ENCODE data around the gene PNKP. TPM values are rescaled to one million over a fixed set of nuclear protein-coding genes. Genes with fewer than 3 reads are reported as not detected.

Gene PNKP
- total and polyA plus RNA-seq, 7 experiments from 2014 or later: 19.4 to 174 (median 153) TPM

- H3K36me3 ChIP-seq (ENCODE audit: control insufficient read depth in 2 of 3, insufficient read depth in 3 of 3, low read length in 3 of 3): no peaks in the 10 kb centered on the region
- Mint-ChIP-seq H3K4me3 (peak within 1 kb of the TSS; percentile 26 to 81 (median 74)), H3K36me3 (peaks cover 0 to 2% (median 0%) of the 10 kb centered on the region in 5 donors), H3K4me1 (peaks cover 15 to 41% (median 23%) of the 10 kb centered on the region in 7 donors), H3K27ac (peak within 1 kb of the TSS; percentile 79 to 97 (median 91)), H3K9me3 (no peaks in the 10 kb centered on the region), H3K27me3 (no peaks in the 10 kb centered on the region)
- ChIA-PET POLR2A (interaction anchor here (1.0 to 2.2 kb wide), 5 partner anchors 22 to 36 kb away, joined by 3 to 8 read pairs (median 4); partner anchors contain the start of genes ATF5 and NUP62), CTCF (no interaction called here)
- H3K4me1 ChIP-seq (ENCODE audit: control insufficient read depth in 2 of 2, insufficient read depth in 2 of 2, low read length in 2 of 2): peaks cover 18 to 19% of the 10 kb centered on the region in 2 donors
- ATAC-seq: peak; percentile 72
- no peaks in the 10 kb centered on the region for H3K9me3 ChIP-seq (ENCODE audit: control insufficient read depth in 2 of 3, low read length in 3 of 3)
- H3K27me3 ChIP-seq (ENCODE audit: control insufficient read depth in 2 of 2, insufficient read depth in 2 of 2, low read length in 2 of 2): no peaks in the 10 kb centered on the region
- intact Hi-C loops (cut with micrococcal nuclease): loop anchor here (1.0 to 2.0 kb wide), 4 partner anchors 14 to 128 kb away; partner anchors contain the start of genes ATF5 (in 2 of the 2), NUP62 (in 2 of the 2), AKT1S1 (in 1 of the 2) and TBC1D17 (in 1 of the 2)
- DNase-seq: peak in 8 of 9 donors; percentile 15 to 62 (median 38)
- H3K27ac ChIP-seq (ENCODE audit: low read depth, low read length): peak within 1 kb of the TSS; percentile 56
- peak within 1 kb of the TSS; percentile 36 for H3K4me3 ChIP-seq (ENCODE audit: low read length)
Observed at GRCh38 chr19:49896863-49897621, 29.7 kb upstream of the PNKP start, which contains the start of gene IL4I1. TSS of gene IL4I1 (minus strand) at chr19:49896887. CDS start at chr19:49896160, 727 bp downstream.

GRCh38 chr19:49895566-49896297 lies 28.4 kb upstream of the PNKP start:
- peaks cover 18 to 19% of the 10 kb centered on the region in 2 donors for H3K4me1 ChIP-seq (ENCODE audit: control insufficient read depth in 2 of 2, insufficient read depth in 2 of 2, low read length in 2 of 2)
- H3K4me3 Mint-ChIP-seq: peak overlapping the region in 1 of 10 donors; percentile 34
- peak overlapping the region in 3 of 9 donors; percentile 69 to 96 (median 79) for H3K27ac Mint-ChIP-seq
- H3K4me3 ChIP-seq (ENCODE audit: low read length): no peak overlapping the region
- peaks cover 0 to 2% (median 0%) of the 10 kb centered on the region in 5 donors for H3K36me3 Mint-ChIP-seq
- no peak overlapping the region for H3K27ac ChIP-seq (ENCODE audit: low read depth, low read length)
- POLR2A ChIA-PET: interaction anchor here (0.8 to 2.2 kb wide), 5 partner anchors 12 to 34 kb away, joined by 3 to 8 read pairs (median 5); partner anchors contain the start of genes AKT1S1, ATF5, NUP62 and TBC1D17
- H3K36me3 ChIP-seq (ENCODE audit: control insufficient read depth in 2 of 3, insufficient read depth in 3 of 3, low read length in 3 of 3): no peaks in the 10 kb centered on the region
- H3K4me1 Mint-ChIP-seq: peaks cover 15 to 46% (median 23%) of the 10 kb centered on the region in 7 donors
- CTCF ChIA-PET: no interaction called here
- no peak for DNase-seq
- intact Hi-C loops (cut with micrococcal nuclease): loop anchor here in 1 of 2 donors (2.0 kb wide), 1 partner anchor 15 kb away; no protein-coding TSS in a partner anchor
- ATAC-seq: no peak
- no peaks in the 10 kb centered on the region for H3K27me3 Mint-ChIP-seq
- H3K9me3 ChIP-seq (ENCODE audit: control insufficient read depth in 2 of 3, low read length in 3 of 3): no peaks in the 10 kb centered on the region
- H3K9me3 Mint-ChIP-seq: no peaks in the 10 kb centered on the region
- H3K27me3 ChIP-seq (ENCODE audit: control insufficient read depth in 2 of 2, insufficient read depth in 2 of 2, low read length in 2 of 2): no peaks in the 10 kb centered on the region

GRCh38 chr19:49894879-49895565 lies 27.6 kb upstream of the PNKP start:
- Histone ChIP-seq H3K27me3 (ENCODE audit: control insufficient read depth in 2 of 2, insufficient read depth in 2 of 2, low read length in 2 of 2) (no peaks in the 10 kb centered on the region), H3K4me1 (ENCODE audit: control insufficient read depth in 2 of 2, insufficient read depth in 2 of 2, low read length in 2 of 2) (peaks cover 18 to 19% of the 10 kb centered on the region in 2 donors), H3K4me3 (ENCODE audit: low read length) (no peak overlapping the region), H3K27ac (ENCODE audit: low read depth, low read length) (no peak overlapping the region), H3K36me3 (ENCODE audit: control insufficient read depth in 2 of 3, insufficient read depth in 3 of 3, low read length in 3 of 3) (no peaks in the 10 kb centered on the region), H3K9me3 (ENCODE audit: control insufficient read depth in 2 of 3, low read length in 3 of 3) (no peaks in the 10 kb centered on the region)
- Mint-ChIP-seq H3K27ac (peak overlapping the region in 4 of 9 donors; percentile 26 to 77 (median 61)), H3K4me3 (peak overlapping the region in 2 of 10 donors; percentile 32 to 51), H3K4me1 (peaks cover 15 to 46% (median 23%) of the 10 kb centered on the region in 7 donors), H3K9me3 (no peaks in the 10 kb centered on the region), H3K27me3 (no peaks in the 10 kb centered on the region), H3K36me3 (peaks cover 0 to 2% (median 0%) of the 10 kb centered on the region in 5 donors)
- DNase-seq: no peak
- ChIA-PET CTCF (no interaction called here), POLR2A (interaction anchor here (0.8 to 1.2 kb wide), 3 partner anchors 11 to 35 kb away, joined by 3 to 7 read pairs (median 3); partner anchors contain the start of genes AKT1S1, NUP62 and TBC1D17)
- intact Hi-C loops (cut with micrococcal nuclease): loop anchor here in 1 of 2 donors (5.0 kb wide), 1 partner anchor 178 kb away; no protein-coding TSS in a partner anchor
- ATAC-seq: no peak

GRCh38 chr19:49894011-49894664 lies 26.8 kb upstream of the PNKP start:
- DNase-seq: no peak
- Histone ChIP-seq H3K4me1 (ENCODE audit: control insufficient read depth in 2 of 2, insufficient read depth in 2 of 2, low read length in 2 of 2) (peaks cover 18 to 25% of the 10 kb centered on the region in 2 donors), H3K27ac (ENCODE audit: low read depth, low read length) (no peak overlapping the region), H3K4me3 (ENCODE audit: low read length) (no peak overlapping the region), H3K36me3 (ENCODE audit: control insufficient read depth in 2 of 3, insufficient read depth in 3 of 3, low read length in 3 of 3) (no peaks in the 10 kb centered on the region), H3K9me3 (ENCODE audit: control insufficient read depth in 2 of 3, low read length in 3 of 3) (no peaks in the 10 kb centered on the region), H3K27me3 (ENCODE audit: control insufficient read depth in 2 of 2, insufficient read depth in 2 of 2, low read length in 2 of 2) (no peaks in the 10 kb centered on the region)
- peaks cover 15 to 46% (median 23%) of the 10 kb centered on the region in 7 donors for H3K4me1 Mint-ChIP-seq
- no peaks in the 10 kb centered on the region for H3K9me3 Mint-ChIP-seq
- no peak for ATAC-seq
- ChIA-PET CTCF (no interaction called here), POLR2A (interaction anchor here (0.8 to 1.6 kb wide), 3 partner anchors 17 to 34 kb away, joined by 3 to 7 read pairs (median 5); partner anchors contain the start of genes AKT1S1 and TBC1D17)
- H3K27ac Mint-ChIP-seq: peak overlapping the region in 1 of 9 donors; percentile 77
- no peaks in the 10 kb centered on the region for H3K27me3 Mint-ChIP-seq
- H3K36me3 Mint-ChIP-seq: peaks cover 0 to 3% (median 0%) of the 10 kb centered on the region in 5 donors
- intact Hi-C loops (cut with micrococcal nuclease): loop anchor here in 1 of 2 donors (5.0 kb wide), 1 partner anchor 177 kb away; no protein-coding TSS in a partner anchor
- peak overlapping the region in 1 of 10 donors; percentile 51 for H3K4me3 Mint-ChIP-seq

- no peaks in the 10 kb centered on the region for H3K27me3 ChIP-seq (ENCODE audit: control insufficient read depth in 2 of 2, insufficient read depth in 2 of 2, low read length in 2 of 2)
- ATAC-seq (no peak), DNase-seq (no peak)
- CTCF ChIA-PET: no interaction called here
- POLR2A ChIA-PET: interaction anchor here (1.6 kb wide), 1 partner anchor 16 kb away, joined by 5 read pairs; the partner anchor contains the start of genes AKT1S1 and TBC1D17
- H3K4me3 ChIP-seq (ENCODE audit: low read length): no peak overlapping the region
- H3K27ac Mint-ChIP-seq: peak overlapping the region in 4 of 9 donors; percentile 41 to 56 (median 48)
- peaks cover 17 to 22% of the 10 kb centered on the region in 2 donors for H3K4me1 ChIP-seq (ENCODE audit: control insufficient read depth in 2 of 2, insufficient read depth in 2 of 2, low read length in 2 of 2)
- peaks cover 0 to under 1% (median 0%) of the 10 kb centered on the region in 3 experiments for H3K36me3 ChIP-seq (ENCODE audit: control insufficient read depth in 2 of 3, insufficient read depth in 3 of 3, low read length in 3 of 3)
- H3K9me3 Mint-ChIP-seq: no peaks in the 10 kb centered on the region
- peaks cover 15 to 39% (median 20%) of the 10 kb centered on the region in 7 donors for H3K4me1 Mint-ChIP-seq
- peak overlapping the region in 5 of 10 donors; percentile 4 to 54 (median 30) for H3K4me3 Mint-ChIP-seq
- H3K9me3 ChIP-seq (ENCODE audit: control insufficient read depth in 2 of 3, low read length in 3 of 3): no peaks in the 10 kb centered on the region
- H3K36me3 Mint-ChIP-seq: peaks cover 0 to 6% (median 0%) of the 10 kb centered on the region in 5 donors
- no peaks in the 10 kb centered on the region for H3K27me3 Mint-ChIP-seq
- no peak overlapping the region for H3K27ac ChIP-seq (ENCODE audit: low read depth, low read length)
- intact Hi-C loops (cut with micrococcal nuclease): loop anchor here in 1 of 2 donors (5.0 kb wide), 1 partner anchor 175 kb away; no protein-coding TSS in a partner anchor
Observed at GRCh38 chr19:49892716-49893115, 25.3 kb upstream of the PNKP start.
